Suprapubic skin (tissue), 4 donors: ENCODE measurements around the gene SERPINB10.

Source experiments
- EP300 ChIP-seq: sonication (generic); formaldehyde crosslinking; IDR thresholded peaks from one replicate; pipeline ENCODE4 v1.6.1; 2017; ENCODE audit warnings: antibody characterized with exemption
- POLR2A ChIP-seq, 2 donors: fragments of 450-650 bp; IDR thresholded peaks; one replicate each; pipeline ENCODE4 v1.6.1; 2017; ENCODE audit warnings: antibody characterized with exemption in 2 of 2, mild to moderate bottlenecking in 2 of 2, moderate library complexity in 2 of 2
- POLR2AphosphoS5 ChIP-seq, 3 donors: sonication (generic); formaldehyde crosslinking; IDR thresholded peaks; one replicate each; pipeline ENCODE4 v1.6.1; 2017; ENCODE audit warnings: antibody characterized with exemption in 3 of 3
- TF ChIP-seq, protein P1 (sequence below), 2 donors: fragments of 200-600 bp in 1 of 2; fragments of 450-650 bp in 1 of 2; sonication (generic) in 1 of 2; IDR thresholded peaks; one replicate each; pipeline ENCODE4 v1.5.1; 2016 to 2019; ENCODE audit warnings: antibody characterized with exemption in 2 of 2, mild to moderate bottlenecking in 1 of 2, moderate library complexity in 1 of 2

DNA sequence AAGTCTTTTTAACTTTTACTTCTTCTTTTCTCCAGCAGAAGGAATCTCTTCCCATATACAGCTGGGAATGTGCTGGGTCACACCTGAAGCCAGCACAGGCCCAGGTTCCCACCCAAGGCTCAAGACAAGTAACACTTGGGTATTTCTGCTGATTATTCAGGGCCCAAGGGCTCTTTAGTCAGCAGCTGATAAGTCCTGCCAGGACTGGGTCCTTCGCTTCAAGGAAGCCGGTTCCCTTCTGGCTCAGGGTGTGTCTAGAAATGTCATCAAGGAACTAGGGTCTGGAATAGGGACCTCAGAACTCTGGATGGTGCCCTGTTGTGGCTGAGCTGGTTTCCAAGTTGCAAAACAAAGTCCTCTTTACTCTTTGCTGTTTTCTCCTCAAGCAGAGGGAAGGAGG is 47.2 kb upstream of the SERPINB10 start:
- TF ChIP-seq, protein P1, sequence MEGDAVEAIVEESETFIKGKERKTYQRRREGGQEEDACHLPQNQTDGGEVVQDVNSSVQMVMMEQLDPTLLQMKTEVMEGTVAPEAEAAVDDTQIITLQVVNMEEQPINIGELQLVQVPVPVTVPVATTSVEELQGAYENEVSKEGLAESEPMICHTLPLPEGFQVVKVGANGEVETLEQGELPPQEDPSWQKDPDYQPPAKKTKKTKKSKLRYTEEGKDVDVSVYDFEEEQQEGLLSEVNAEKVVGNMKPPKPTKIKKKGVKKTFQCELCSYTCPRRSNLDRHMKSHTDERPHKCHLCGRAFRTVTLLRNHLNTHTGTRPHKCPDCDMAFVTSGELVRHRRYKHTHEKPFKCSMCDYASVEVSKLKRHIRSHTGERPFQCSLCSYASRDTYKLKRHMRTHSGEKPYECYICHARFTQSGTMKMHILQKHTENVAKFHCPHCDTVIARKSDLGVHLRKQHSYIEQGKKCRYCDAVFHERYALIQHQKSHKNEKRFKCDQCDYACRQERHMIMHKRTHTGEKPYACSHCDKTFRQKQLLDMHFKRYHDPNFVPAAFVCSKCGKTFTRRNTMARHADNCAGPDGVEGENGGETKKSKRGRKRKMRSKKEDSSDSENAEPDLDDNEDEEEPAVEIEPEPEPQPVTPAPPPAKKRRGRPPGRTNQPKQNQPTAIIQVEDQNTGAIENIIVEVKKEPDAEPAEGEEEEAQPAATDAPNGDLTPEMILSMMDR (IDR thresholded peaks at IDR 0.05): no peak
- no peak for TF ChIP-seq EP300
- no peak for TF ChIP-seq POLR2A (IDR thresholded peaks at IDR 0.05)
- no peak for TF ChIP-seq POLR2AphosphoS5 (IDR thresholded peaks at IDR 0.05)
